Measurements from ENCODE around the gene ZNF227.
"Not testable (repeated sequence)": the region's sequence is repeated elsewhere in the genome, so short reads cannot be mapped to it uniquely, and the experiment has no call there.

The ZNF227 gene

DNA sequence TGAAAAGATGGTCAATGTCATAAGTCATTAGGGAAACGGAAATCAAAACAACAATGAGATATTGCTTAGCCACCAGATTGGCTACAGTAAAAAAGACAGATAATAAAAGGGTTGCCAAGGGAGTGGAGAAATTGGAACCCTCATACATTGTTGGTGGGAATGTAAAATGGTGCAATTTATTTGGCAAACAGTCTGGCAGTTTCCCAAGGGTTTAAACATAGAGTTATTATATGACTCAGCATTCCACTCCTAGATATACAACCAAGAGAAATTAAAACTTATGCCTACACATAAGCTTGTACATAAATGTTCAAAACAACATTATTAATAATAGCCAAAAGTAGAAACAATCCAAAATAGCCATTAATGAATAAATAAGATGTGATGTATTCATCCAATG is 9.9 kb upstream of the ZNF227 start:
- H3K27me3 ChIP-seq (ENCODE audit: low read depth, low read length): no peaks in the 10 kb centered on the region
- peaks cover 6 to 14% of the 10 kb centered on the region in 2 donors for H3K9me3 ChIP-seq (ENCODE audit: control insufficient read depth in 1 of 2, low read length in 2 of 2)

DNA sequence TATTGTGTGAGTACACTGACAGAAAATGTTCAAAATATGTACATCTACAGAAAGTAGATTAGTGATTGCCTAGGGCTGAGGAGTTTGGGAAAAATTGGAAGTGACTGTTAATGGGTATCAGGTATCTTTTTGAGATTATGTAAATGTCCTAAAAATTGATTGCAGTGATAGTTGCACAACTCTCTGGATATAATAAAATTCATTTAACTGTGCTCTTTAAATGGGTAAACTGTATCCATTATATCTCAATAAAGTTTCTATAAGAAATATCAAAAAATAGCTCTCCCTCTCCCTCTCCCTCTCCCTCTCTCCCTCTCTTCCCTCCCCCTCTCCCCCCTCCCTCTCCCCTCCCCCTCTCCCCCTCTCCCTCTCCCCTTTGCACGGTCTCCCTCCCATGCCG is 9.4 kb upstream of the ZNF227 start:
- Histone ChIP-seq H3K4me3 (ENCODE audit: low read depth in 1 of 2, low read length in 2 of 2) (no peak overlapping the region), H3K36me3 (ENCODE audit: control insufficient read depth in 1 of 2, insufficient read depth in 2 of 2, low read length in 2 of 2) (no peaks in the 10 kb centered on the region), H3K9me3 (ENCODE audit: control insufficient read depth in 1 of 2, low read length in 2 of 2) (peaks cover 6 to 14% of the 10 kb centered on the region in 2 donors), H3K27me3 (ENCODE audit: low read depth, low read length) (no peaks in the 10 kb centered on the region), H3K4me1 (ENCODE audit: control insufficient read depth in 1 of 2, insufficient read depth in 2 of 2, low read length in 2 of 2) (peaks cover 0 to 3% of the 10 kb centered on the region in 2 donors), H3K27ac (ENCODE audit: low read length) (no peak overlapping the region)

More for the DNA sequence above, 9.9 kb upstream of the ZNF227 start:
- Histone ChIP-seq H3K36me3 (ENCODE audit: control insufficient read depth in 1 of 2, insufficient read depth in 2 of 2, low read length in 2 of 2) (no peaks in the 10 kb centered on the region), H3K4me1 (ENCODE audit: control insufficient read depth in 1 of 2, insufficient read depth in 2 of 2, low read length in 2 of 2) (no peaks in the 10 kb centered on the region), H3K27ac (ENCODE audit: low read length) (no peak overlapping the region), H3K4me3 (ENCODE audit: low read depth in 1 of 2, low read length in 2 of 2) (no peak overlapping the region)

DNA sequence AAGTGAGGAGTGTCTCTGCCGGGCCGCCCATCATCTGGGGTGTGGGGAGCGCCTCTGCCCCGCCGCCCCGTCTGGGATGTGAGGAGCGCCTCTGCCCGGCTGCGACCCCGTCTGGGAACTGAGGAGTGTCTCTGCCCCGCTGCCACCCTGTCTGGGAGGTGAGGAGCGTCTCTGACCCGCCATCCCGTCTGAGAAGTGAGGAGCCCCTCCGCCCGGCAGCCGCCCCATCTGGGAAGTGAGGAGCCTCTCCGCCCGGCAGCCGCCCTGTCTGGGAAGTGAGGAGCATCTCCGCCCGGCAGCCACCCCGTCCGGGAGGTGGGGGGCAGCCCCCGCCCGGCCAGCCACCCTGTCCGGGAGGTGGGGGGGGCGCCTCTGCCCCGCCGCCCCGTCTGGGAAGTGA is 8.5 kb upstream of the ZNF227 start:
- peaks cover 6 to 17% of the 10 kb centered on the region in 2 donors for H3K9me3 ChIP-seq (ENCODE audit: control insufficient read depth in 1 of 2, low read length in 2 of 2)
- H3K4me1 ChIP-seq (ENCODE audit: control insufficient read depth in 1 of 2, insufficient read depth in 2 of 2, low read length in 2 of 2); H3K36me3 ChIP-seq (ENCODE audit: control insufficient read depth in 1 of 2, insufficient read depth in 2 of 2, low read length in 2 of 2); H3K27ac ChIP-seq (ENCODE audit: low read length); H3K27me3 ChIP-seq (ENCODE audit: low read depth, low read length); H3K4me3 ChIP-seq (ENCODE audit: low read depth in 1 of 2, low read length in 2 of 2): not testable (repeated sequence)

DNA sequence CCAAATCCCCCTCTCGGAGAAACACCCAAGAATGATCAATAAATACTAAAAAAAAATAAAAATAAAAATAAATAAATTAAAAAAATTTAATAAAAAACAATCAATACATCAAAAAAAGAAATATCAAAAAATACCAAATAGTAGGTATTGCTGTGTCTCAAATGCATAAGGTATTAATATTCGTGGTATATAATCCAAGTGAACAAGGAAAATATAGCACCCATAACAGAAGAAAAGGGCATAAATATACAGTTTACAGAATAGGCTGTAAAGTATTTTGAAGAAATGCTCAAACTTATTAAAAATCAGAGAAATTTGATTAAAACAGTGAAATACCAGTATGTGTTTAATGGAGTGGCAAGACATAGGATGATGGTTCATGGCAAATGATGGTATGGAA is 7.6 kb upstream of the ZNF227 start:
- Histone ChIP-seq H3K4me3 (ENCODE audit: low read depth in 1 of 2, low read length in 2 of 2) (no peak overlapping the region), H3K27me3 (ENCODE audit: low read depth, low read length) (no peaks in the 10 kb centered on the region), H3K27ac (ENCODE audit: low read length) (no peak overlapping the region), H3K9me3 (ENCODE audit: control insufficient read depth in 1 of 2, low read length in 2 of 2) (peaks cover 6 to 13% of the 10 kb centered on the region in 2 donors), H3K36me3 (ENCODE audit: control insufficient read depth in 1 of 2, insufficient read depth in 2 of 2, low read length in 2 of 2) (no peaks in the 10 kb centered on the region), H3K4me1 (ENCODE audit: control insufficient read depth in 1 of 2, insufficient read depth in 2 of 2, low read length in 2 of 2) (peaks cover 0 to 3% of the 10 kb centered on the region in 2 donors)

DNA sequence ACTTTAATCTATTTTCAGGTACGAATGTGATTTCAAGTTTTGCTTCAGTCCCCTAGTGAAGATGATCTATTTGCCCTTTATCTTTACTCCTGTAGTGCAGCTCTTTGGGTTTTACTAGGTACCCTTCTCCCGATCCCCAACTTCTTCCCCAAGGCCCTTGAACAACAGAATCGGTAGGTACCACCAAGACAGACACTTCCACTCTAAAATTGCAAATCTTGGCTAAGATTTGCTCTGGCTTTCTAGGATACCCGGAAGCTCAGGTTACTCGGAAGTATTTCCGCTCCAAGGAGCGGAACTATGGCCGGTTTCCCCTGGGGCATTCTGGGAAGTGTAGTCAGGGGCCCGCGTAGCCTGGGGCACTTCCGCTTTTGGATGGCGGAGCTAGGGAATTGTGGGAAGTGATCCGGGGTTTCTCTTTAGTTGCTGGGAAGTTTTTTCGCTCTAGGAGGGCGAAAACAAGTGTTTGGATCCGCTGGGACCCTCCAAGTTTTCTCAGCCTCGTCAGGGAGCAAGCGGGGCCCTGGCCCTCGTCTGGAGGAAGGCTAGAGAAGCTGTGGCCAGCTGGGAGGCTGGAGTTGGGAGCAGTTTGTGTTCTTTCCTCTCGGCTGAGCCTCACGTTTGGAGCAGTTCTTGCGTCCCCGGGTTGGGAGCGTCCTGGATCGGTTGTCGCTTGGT is 5.1 kb upstream of the ZNF227 start:
- H3K27ac ChIP-seq (ENCODE audit: low read length): peak overlapping the region; percentile 91
- H3K9me3 ChIP-seq (ENCODE audit: control insufficient read depth in 1 of 2, low read length in 2 of 2): peaks cover 0 to 4% of the 10 kb centered on the region in 2 donors

DNA sequence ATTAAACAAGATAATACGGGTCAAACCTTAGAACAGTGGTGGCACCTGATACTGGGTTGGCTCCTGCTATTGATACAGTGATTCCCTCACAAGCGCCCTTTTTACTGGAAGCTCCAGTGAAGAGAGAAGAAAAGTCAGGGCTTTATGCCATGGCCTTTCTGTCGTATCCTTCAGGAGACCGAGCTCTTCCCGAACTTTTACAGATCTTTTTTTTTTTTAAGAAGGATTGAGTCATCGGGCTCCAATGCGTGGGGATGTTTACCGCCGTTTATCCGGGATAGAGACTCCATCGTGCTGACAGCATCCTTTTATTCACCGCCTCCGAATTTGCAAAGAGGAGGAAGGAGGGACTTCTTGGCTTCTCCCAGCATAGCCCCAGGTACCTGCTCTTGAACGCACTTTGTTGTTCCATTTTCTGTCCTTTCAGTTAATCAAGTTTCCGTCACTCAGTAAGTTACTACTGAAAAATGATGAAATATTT is 574 bp downstream of the ZNF227 start:
- peaks cover 9 to 29% of the 10 kb centered on the region in 2 donors for H3K36me3 ChIP-seq (ENCODE audit: control insufficient read depth in 1 of 2, insufficient read depth in 2 of 2, low read length in 2 of 2)
- H3K9me3 ChIP-seq (ENCODE audit: control insufficient read depth in 1 of 2, low read length in 2 of 2): peaks cover 0 to 3% of the 10 kb centered on the region in 2 donors
- peaks cover 0 to 9% of the 10 kb centered on the region in 2 donors for H3K4me1 ChIP-seq (ENCODE audit: control insufficient read depth in 1 of 2, insufficient read depth in 2 of 2, low read length in 2 of 2)
- peak overlapping the region; percentile 80 to 97 for H3K4me3 ChIP-seq (ENCODE audit: low read depth in 1 of 2, low read length in 2 of 2)
- peak overlapping the region; percentile 96 for H3K27ac ChIP-seq (ENCODE audit: low read length)
- H3K27me3 ChIP-seq (ENCODE audit: low read depth, low read length): no peaks in the 10 kb centered on the region

More for the DNA sequence above, 5.1 kb upstream of the ZNF227 start:
- H3K36me3 ChIP-seq (ENCODE audit: control insufficient read depth in 1 of 2, insufficient read depth in 2 of 2, low read length in 2 of 2): no peaks in the 10 kb centered on the region
- peaks cover 0 to 3% of the 10 kb centered on the region in 2 donors for H3K4me1 ChIP-seq (ENCODE audit: control insufficient read depth in 1 of 2, insufficient read depth in 2 of 2, low read length in 2 of 2)
- peak overlapping the region; percentile 80 to 97 for H3K4me3 ChIP-seq (ENCODE audit: low read depth in 1 of 2, low read length in 2 of 2)
- H3K27me3 ChIP-seq (ENCODE audit: low read depth, low read length): no peaks in the 10 kb centered on the region

DNA sequence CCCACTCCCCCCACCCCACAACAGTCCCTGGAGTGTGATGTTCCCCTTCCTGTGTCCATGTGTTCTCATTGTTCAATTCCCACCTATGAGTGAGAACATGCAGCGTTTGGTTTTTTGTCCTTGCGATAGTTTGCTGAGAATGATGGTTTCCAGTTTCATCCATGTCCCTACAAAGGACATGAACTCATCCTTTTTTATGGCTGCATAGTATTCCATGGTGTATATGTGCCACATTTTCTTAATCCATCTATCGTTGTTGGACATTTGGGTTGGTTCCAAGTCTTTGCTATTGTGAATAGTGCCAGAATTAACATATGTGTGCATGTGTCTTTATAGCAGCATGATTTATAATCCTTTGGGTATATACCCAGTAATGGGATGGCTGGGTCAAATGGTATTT is 7.6 kb downstream of the ZNF227 start:
- H3K36me3 ChIP-seq (ENCODE audit: control insufficient read depth in 1 of 2, insufficient read depth in 2 of 2, low read length in 2 of 2): peaks cover 21 to 38% of the 10 kb centered on the region in 2 donors
- not testable (repeated sequence) for H3K4me3 ChIP-seq (ENCODE audit: low read depth in 1 of 2, low read length in 2 of 2)

DNA sequence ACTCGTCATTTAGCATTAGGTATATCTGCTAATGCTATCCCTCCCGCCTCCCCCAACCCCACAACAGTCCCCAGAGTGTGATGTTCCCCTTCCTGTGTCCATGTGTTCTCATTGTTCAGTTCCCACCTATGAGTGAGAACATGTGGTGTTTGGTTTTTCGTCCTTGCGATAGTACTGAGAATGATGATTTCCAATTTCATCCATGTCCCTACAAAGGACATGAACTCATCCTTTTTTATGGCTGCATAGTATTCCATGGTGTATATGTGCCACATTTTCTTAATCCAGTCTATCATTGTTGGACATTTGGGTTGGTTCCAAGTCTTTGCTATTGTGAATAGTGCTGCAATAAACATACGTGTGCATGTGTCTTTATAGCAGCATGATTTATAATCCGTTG is 8.4 kb downstream of the ZNF227 start:
- not testable (repeated sequence) for H3K27me3 ChIP-seq (ENCODE audit: low read depth, low read length); H3K4me1 ChIP-seq (ENCODE audit: control insufficient read depth in 1 of 2, insufficient read depth in 2 of 2, low read length in 2 of 2); H3K27ac ChIP-seq (ENCODE audit: low read length); H3K9me3 ChIP-seq (ENCODE audit: control insufficient read depth in 1 of 2, low read length in 2 of 2); H3K4me3 ChIP-seq (ENCODE audit: low read depth in 1 of 2, low read length in 2 of 2)
- peaks cover 21 to 36% of the 10 kb centered on the region in 2 donors for H3K36me3 ChIP-seq (ENCODE audit: control insufficient read depth in 1 of 2, insufficient read depth in 2 of 2, low read length in 2 of 2)

More for the DNA sequence above, 7.6 kb downstream of the ZNF227 start:
- not testable (repeated sequence) for H3K4me1 ChIP-seq (ENCODE audit: control insufficient read depth in 1 of 2, insufficient read depth in 2 of 2, low read length in 2 of 2); H3K27ac ChIP-seq (ENCODE audit: low read length); H3K9me3 ChIP-seq (ENCODE audit: control insufficient read depth in 1 of 2, low read length in 2 of 2); H3K27me3 ChIP-seq (ENCODE audit: low read depth, low read length)

DNA sequence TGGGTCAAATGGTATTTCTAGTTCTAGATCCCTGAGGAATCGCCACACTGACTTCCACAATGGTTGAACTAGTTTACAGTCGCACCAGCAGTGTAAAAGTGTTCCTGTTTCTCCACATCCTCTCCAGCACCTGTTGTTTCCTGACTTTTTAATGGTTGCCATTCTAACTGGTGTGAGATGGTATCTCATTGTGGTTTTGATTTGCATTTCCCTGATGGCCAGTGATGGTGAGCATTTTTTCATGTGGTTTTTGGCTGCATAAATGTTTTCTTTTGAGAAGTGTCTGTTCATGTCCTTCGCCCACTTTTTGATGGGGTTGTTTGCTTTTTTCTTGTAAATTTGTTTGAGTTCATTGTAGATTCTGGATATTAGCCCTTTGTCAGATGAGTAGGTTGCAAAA is 9.0 kb downstream of the ZNF227 start:
- not testable (repeated sequence) for H3K27ac ChIP-seq (ENCODE audit: low read length); H3K4me3 ChIP-seq (ENCODE audit: low read depth in 1 of 2, low read length in 2 of 2); H3K27me3 ChIP-seq (ENCODE audit: low read depth, low read length); H3K9me3 ChIP-seq (ENCODE audit: control insufficient read depth in 1 of 2, low read length in 2 of 2); H3K4me1 ChIP-seq (ENCODE audit: control insufficient read depth in 1 of 2, insufficient read depth in 2 of 2, low read length in 2 of 2)
- H3K36me3 ChIP-seq (ENCODE audit: control insufficient read depth in 1 of 2, insufficient read depth in 2 of 2, low read length in 2 of 2): peaks cover 21 to 36% of the 10 kb centered on the region in 2 donors

DNA sequence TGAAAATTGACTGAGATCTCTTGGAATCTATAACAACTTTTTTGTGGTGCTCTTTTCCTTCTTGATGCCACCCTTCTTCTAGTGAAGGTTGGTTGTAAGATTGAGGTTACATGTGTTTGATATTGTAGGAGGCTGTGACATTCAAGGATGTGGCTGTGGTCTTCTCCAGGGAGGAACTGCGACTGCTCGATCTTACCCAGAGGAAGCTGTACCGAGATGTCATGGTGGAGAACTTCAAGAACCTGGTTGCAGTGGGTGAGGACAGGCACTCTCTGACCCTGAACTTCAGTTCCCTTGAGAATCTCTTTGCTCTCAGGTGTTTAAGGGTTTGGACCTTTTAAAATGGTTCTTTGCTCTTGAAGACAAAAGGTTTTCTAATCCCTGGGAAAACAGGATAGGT is 16.0 kb downstream of the ZNF227 start:
- Histone ChIP-seq H3K4me1 (ENCODE audit: control insufficient read depth in 1 of 2, insufficient read depth in 2 of 2, low read length in 2 of 2) (no peaks in the 10 kb centered on the region), H3K27ac (ENCODE audit: low read length) (no peak overlapping the region), H3K27me3 (ENCODE audit: low read depth, low read length) (no peaks in the 10 kb centered on the region), H3K9me3 (ENCODE audit: control insufficient read depth in 1 of 2, low read length in 2 of 2) (peaks cover 32 to 46% of the 10 kb centered on the region in 2 donors), H3K36me3 (ENCODE audit: control insufficient read depth in 1 of 2, insufficient read depth in 2 of 2, low read length in 2 of 2) (peaks cover 42 to 69% of the 10 kb centered on the region in 2 donors), H3K4me3 (ENCODE audit: low read depth in 1 of 2, low read length in 2 of 2) (peak overlapping the region; percentile 4 to 54)

DNA sequence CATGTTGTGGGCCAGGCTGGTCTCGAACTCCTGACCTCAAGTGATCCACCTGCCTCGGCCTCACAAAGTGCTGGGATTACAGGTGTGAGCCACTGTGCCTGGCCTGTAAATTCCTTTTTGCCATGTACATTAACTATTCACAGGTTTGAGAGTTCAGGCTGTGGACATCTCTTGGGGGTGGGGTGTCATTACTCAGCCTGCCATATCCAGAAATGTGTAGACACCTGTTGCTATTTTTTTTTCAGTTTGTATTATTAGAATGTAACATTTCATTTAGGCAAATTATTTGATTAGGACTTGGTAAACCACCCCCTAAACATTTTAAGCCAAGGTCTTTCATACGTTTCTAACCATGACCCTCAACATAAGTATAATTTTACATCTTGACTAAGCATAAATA is 20.5 kb downstream of the ZNF227 start:
- Histone ChIP-seq H3K4me1 (ENCODE audit: control insufficient read depth in 1 of 2, insufficient read depth in 2 of 2, low read length in 2 of 2) (no peaks in the 10 kb centered on the region), H3K36me3 (ENCODE audit: control insufficient read depth in 1 of 2, insufficient read depth in 2 of 2, low read length in 2 of 2) (peaks cover 71 to 96% of the 10 kb centered on the region in 2 donors), H3K27ac (ENCODE audit: low read length) (no peak overlapping the region), H3K9me3 (ENCODE audit: control insufficient read depth in 1 of 2, low read length in 2 of 2) (peaks cover 63 to 81% of the 10 kb centered on the region in 2 donors), H3K27me3 (ENCODE audit: low read depth, low read length) (no peaks in the 10 kb centered on the region), H3K4me3 (ENCODE audit: low read depth in 1 of 2, low read length in 2 of 2) (peak overlapping the region in 1 of 2 donors; percentile 45)

DNA sequence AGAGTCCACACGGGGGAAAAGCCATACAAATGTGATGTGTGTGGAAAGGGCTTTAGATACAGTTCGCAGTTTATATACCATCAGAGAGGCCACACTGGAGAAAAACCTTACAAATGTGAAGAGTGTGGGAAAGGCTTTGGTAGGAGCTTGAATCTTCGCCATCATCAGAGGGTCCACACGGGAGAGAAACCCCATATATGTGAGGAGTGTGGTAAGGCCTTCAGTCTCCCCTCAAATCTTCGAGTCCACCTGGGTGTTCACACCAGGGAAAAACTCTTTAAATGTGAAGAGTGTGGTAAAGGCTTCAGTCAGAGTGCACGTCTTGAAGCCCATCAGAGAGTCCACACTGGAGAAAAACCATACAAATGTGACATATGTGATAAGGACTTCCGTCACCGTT is 24.1 kb downstream of the ZNF227 start:
- Histone ChIP-seq H3K4me1 (ENCODE audit: control insufficient read depth in 1 of 2, insufficient read depth in 2 of 2, low read length in 2 of 2) (no peaks in the 10 kb centered on the region), H3K9me3 (ENCODE audit: control insufficient read depth in 1 of 2, low read length in 2 of 2) (peaks cover 57 to 89% of the 10 kb centered on the region in 2 donors), H3K27ac (ENCODE audit: low read length) (no peak overlapping the region), H3K4me3 (ENCODE audit: low read depth in 1 of 2, low read length in 2 of 2) (peak overlapping the region; percentile 8 to 56), H3K36me3 (ENCODE audit: control insufficient read depth in 1 of 2, insufficient read depth in 2 of 2, low read length in 2 of 2) (peaks cover 48 to 78% of the 10 kb centered on the region in 2 donors), H3K27me3 (ENCODE audit: low read depth, low read length) (no peaks in the 10 kb centered on the region)

All from muscle layer of duodenum (tissue), 2 donors.